HK-2 (cell line): ENCODE results near the gene FAM209B.
"Not testable (repeated sequence)": the region's sequence is repeated elsewhere in the genome, so short reads cannot be mapped to it uniquely, and the experiment has no call there.

Experiments used
- DNase-seq: peaks from one replicate; pipeline ENCODE4 v3.0.0-alpha.2; 2018; ENCODE audit not compliant: unreplicated experiment

FAM209B gene

DNA sequence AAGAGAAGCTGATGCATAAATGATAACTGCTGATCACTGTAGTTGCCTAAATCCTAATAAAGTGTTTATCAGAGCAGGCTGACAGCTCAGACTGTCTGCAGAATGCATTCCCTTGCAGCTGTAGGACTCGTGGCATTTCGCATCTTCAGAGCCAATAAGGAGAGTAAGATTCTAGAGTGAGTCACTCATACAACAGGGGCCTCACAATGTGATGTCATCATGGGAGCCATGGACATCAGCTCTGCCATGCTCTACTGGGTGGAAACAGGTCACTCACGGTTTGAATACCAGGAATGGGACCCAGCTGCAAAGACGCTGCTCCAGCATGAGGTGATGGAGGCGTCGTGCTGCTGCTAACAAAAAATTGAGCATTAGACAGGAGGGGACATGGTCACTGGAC is 7.4 kb downstream of the FAM209B start:
- DNase-seq = no peak

DNA sequence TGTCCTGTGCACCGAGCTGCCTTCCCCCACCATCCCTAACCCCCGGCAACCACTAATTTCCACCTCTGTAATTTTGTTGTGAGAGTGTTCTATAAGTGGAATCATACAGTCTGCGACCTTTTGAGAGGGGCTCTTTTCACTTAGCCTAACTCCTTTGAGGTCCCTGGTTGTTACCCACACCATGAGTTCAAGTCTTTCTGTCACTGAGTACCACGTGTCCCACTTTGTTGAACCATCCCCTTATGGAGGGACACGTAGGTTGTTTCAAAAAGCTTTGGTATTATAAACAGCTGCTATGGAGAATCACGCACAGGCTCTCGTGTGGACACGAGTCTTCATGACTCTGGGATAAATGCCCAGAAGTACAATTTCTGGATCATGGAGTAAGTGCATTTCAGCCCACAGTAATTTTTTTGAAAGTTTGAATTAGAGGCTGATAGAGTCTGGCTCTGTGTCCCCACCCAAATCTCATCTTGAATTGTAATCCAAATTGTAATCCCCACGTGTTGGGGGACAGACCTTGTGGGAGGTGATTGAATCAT is 9.5 kb downstream of the FAM209B start:
- no peak for DNase-seq

DNA sequence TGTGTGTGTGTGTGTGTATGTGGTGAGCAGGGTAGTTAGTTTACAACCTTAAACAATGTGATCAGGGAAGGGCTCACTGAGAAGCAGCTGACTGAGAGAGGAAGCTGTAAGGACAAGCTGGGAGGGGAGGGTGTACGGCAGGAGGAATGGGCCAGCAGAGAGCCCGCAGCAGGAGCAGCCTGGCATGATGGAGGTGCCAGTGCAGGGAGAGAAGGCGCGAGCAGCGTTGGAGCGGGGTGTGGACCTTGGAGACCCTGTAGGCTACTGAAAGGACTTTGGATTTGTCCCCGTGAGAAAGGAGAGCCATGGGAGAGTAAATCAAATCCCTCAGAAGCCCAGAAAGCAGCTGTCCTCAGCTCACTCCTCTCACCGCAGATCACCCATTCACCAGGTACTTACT is 18.5 kb downstream of the FAM209B start:
- no peak for DNase-seq

DNA sequence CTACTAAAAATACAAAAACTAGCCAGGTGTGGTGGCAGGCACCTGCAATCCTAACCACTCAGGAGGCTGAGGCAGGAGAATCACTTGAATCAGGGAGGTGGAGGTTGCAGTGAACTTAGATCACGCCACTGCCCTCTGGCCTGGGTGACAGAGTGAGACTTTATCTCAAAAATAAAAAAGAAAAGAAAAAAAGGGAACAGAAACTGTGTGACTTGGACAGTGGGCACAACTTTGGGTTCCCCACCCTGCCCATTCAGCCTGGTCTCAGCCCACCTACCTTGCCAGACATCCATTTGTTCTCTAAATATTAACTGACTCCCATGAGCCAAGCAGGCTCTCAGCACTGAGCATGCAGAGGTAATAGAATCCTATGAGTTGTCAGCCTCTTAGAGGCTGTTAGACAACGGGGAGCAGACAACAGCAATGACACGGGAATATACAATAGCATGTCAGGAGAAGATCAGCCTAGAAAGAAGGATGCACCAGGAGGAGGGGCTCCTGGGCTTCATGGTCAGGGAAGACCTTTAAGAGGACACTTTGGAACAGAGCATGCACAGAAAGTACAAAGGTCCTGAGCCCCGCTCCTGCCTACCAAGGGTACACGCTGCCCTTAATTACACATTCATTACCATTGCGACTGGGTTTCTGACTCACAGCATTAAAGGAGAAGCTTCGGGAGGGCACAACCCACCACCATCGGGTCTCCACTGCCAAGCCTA is 20.0 kb downstream of the FAM209B start:
- DNase-seq = no peak

DNA sequence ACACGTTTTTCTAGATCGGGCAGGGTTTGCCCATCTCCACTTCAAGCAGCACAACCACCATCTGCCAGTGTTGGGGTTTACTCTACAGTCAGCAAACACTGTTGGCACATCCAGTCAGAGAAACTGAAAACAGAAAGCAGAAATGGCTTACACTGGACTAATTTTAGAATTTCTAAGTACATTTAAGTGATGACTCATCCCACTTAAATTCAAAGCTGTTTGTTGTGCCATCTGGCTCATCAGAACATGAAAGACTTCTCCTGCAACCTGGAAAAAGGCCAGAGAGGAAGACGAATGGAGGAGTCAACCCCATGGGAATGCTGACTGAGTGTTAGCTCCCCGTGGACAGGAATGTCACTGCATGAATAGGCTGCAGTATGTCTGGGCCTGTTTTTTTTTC is 21.8 kb downstream of the FAM209B start:
- DNase-seq = peak; percentile 39

DNA sequence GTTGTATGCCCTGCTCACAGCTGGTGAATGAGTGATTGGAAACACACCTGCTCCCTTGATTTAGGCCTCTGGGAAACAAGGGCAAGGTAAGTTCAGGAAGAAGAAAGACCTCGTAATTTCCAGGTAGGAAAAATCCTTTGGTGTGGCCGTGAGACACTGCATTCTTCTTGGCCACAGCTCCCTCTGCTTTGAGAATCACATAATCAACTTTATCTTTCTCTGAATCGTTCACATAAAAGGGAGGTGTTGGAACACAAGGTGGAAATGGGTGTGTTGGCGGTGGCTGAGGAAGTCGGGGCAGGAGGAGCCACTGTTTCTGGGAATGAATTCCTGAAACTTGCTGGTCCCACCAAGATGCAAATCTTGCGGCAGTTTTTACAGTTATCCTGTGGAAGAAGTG is 25.9 kb downstream of the FAM209B start:
- no peak for DNase-seq

DNA sequence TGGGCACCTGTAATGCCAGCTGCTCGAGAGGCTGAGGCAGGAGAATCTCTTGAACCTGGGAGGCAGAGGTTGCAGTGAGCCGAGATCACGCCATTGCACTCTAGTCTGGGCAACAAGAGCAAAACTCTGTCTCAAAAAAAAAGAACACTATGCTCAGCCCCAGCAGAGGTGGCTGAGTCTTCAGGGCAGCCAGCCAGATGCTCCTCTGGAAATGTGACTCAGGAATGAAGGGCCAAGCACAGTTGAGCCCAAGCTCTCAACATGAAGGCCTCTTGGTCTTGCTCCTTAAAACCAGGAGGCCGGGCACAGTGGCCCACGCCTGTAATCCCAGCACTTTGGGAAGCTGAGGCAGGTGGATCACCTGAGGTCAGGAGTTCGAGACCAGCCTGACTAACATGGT is 31.5 kb downstream of the FAM209B start:
- DNase-seq = not testable (repeated sequence)

DNA sequence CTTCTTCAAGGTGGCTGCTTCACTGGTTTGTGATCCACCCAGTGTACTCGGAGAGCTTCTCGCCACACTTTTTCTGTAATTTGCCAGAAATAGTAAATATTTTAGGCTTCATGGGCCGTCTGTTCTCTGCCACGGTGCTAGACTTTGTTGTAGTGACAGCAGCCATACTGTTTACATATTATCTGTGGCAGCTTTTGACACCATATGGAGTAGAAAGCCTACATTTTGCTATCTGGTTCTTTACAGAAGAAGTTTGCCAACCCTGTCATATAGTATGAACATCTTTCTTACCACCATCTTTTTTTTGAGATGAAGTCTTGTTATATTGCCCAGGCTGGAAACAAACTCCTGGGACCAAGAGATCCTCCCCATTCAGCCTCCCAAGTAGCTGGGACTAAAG is 32.5 kb downstream of the FAM209B start:
- DNase-seq = no peak

DNA sequence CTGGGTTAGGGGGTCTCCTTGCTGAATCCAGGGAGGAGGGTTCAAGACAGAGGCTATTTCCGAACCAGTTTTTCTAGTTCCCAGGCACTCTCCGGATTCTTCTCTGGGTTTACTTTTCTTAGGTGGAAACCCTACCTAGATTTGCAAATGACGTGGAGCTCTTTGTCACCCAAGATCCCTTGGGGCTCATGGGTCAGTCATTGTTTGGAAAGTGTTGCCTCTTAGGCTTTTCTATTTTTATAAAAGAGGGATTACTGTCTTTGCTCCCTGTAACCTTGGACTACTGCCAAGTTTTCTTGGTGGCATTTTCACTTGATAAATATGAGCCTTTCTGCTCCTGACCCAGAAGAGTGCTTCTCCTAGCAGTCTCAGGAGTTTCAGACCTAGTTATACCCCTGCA is 33.6 kb downstream of the FAM209B start:
- DNase-seq = no peak

DNA sequence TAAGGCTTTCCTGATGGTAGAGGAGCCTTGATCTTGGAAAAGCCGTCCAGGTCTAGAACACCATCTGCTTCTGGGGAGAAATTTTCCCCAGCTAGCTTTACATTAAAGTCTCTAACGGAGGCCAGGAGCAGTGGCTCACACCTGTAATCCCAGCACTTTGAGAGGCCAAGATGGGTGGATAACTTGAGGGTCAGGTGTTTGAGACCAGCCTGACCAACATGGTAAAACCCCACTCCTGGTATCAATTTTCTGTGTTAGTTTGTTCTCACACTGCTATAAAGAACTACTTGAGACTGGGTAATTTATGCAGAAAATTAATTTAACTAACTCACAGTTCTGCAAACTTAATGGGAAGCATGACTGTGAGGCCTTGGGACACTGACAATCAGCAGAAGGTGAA is 37.8 kb downstream of the FAM209B start:
- no peak for DNase-seq

DNA sequence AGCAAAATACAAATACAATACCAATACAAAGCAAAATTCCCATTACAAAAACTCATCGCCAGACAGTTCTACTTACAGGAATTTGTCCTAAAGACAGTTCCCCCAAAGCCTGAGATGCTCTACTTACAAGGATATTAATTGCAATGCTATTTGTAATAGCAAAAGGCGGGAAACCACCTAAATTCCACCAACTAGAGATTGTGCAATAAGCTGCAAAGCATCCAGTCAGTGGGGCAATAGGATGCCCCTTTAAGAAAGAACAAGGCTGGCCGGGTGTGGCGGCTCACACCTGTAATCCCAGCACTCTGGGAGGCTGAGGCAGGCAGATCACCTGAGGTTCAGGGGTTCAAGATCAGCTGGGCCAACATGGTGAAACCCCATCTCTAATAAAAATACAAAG is 39.1 kb downstream of the FAM209B start:
- no peak for DNase-seq

DNA sequence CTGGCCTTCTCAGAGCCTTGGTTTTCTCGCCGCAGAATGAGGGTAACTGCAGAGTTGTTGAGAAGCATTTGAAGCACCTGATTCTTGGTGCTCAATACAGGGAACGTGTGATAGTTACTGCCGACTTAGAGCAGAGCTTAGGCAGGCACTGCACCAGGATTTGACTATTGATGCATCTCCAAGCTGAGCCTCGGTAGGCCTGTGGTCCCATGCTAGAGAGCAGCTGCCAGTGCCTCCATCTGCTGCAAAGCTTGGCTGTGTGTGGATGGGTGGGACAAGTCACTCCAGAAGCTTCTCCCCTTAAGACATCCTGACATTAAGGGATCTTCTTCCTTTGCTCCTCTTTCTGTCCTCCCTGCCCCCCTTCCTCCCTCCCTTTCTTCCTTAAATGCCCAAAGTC is 40.9 kb downstream of the FAM209B start:
- no peak for DNase-seq

DNA sequence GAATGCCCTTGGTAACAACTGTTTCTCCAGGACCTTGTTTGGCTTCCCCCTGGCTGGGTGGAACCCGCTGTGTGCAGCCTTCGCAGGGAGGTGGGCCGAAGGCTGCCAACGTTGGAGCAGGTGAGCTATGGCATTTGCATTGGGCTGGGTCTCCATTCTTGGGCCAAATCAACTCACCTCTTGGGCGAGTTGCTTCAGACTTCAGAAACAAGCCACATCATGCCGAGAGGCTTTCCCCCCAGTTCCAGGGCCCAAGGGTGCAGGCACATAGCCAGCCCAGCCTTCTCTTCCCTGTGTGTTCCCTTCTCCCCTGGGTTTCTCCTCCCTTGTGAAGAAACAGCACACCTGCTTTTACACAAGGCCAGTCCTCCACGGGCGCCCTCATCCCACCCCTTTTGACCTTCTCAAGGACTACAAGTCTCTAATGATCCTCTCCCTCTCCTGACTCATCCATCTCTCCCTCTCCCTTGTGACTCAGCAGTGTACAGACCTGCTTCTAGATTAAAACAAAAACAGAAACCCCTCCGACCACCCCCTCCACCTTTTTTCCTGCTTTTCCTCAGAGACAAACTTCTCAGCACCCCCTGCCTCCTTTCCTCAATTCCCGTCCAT is 41.6 kb downstream of the FAM209B start:
- no peak for DNase-seq

DNA sequence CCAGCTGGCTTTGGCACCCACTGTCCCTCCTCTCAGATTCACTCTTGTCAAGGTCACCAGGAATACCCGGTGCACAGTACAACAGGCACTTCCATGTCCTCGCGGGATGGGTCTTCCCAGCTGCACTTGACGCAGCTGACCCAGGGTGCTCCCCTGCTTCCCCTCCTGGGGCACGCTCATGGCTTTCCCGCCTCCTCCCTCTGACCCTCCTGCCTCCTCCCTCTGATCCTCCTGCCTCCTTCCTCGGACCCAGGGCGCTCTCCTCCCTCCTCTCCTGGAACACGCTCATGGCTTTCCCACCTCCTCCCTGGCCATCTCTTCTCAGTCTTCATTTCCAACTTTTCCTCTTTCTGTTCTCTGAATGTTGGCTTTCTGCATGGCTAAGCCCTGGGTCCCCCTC is 42.1 kb downstream of the FAM209B start:
- DNase-seq = no peak

DNA sequence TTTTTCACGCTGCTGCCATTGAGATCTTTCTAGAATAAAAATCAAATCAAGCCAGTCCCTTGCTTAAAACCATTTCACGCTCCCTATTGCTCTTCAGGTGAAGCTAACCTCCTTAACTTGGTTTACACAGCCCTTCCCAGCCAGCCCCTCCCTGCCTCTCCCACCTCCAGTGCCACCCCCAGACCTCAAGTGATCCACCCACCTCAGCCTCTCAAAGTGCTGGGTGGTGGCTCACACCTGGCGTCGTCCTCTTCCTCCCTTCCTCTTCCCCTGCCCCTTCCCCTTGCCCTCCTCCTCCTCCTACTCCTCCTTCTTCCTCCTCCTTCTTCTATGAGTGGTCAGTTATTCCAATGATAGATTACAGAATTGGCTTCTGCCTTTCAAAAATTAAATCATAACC is 42.9 kb downstream of the FAM209B start:
- DNase-seq = no peak

DNA sequence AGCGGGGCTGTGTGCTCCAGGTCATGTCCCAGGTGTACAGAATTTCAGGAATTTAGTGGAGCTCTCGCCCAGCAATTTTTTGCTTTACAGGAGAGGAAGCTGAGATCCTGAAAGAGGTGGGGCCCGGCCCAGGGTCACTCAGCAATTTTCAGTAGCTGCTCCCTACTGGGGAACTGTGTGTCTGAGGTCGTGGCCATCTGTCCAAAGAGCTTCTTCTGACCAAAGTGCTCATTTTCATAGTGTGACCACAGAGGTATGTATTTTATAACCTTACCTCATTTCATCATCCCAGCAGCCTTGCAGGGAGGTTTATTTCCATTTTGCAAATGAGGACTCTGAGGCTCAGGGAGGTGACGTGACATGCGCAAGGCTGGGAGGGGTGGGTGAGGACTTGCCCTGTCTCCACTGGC is 46.3 kb downstream of the FAM209B start:
- no peak for DNase-seq

DNA sequence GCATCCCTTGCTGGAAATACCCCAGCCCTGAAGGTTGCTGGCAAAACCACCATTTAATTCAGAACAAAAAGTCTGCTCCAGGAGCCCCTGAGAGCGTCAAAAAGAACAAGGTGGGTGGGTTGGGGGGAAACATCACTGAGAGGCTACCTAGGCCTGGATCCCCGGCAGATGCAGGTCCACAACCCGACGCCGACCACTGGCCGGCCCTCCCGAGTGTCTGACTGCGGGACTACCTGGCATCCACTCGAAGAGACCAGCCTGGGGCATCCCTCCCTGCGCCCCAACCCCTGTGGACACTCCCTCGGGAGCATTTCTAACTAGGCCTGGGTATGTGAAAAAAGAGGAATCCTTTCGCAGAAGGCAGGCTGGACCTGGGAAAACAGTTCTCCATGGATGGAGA is 47.2 kb downstream of the FAM209B start:
- no peak for DNase-seq

DNA sequence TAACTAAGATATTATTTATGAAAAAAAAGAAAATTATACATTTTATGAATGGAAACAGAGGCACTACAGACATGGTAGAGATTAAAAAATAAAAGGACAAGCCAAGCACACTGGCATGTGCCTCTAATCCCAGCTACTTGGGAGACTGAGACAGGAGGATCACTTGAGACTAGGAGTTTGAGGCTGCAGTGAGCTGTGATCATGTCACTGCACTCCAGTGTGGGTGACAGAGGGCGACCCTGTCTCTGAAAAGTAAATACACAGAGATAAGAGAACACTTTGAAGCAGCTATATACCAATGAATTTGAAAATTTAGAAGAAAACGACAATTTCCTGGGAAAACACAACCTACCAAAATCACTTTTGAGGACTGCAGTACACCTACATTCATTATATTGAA is 48.7 kb downstream of the FAM209B start:
- DNase-seq = no peak

DNA sequence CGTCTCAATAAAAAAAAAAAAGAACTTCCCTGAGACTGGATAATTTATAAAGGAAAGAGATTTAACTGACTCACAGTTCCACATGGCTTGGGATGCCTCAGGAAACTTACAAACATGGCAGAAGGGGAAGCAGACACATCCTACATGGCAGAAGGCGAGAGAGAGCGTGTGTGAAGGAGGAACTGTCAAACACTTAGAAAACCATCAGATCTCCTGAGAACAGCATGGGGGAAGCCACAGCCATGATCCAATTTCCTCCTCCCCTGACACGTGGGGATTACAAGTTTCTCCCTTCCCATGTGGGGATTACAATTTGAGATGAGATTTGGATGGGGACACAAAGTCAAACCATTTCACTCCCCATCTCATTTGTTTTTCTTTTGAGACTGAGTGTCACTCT is 49.5 kb downstream of the FAM209B start:
- no peak for DNase-seq

DNA sequence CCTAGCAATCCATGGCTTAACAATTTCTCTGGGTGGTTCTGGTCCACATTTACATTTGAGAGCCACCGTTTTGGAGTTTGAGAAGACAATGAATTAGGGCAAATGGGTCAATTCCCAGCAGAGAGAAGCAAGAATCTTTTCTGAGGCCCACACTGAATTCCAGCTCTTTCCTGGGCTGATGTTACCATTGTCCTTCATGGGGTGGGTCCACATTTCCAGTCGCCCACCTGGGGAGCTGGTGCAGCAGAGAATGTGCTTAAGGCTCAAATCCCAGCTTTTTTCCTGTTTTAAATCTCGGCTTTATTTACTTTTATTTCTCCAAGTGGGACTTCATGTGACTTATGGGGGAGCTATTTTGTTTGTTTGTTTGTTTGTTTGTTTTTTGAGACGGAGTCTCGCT is 51.9 kb downstream of the FAM209B start:
- DNase-seq = no peak
